BJ (cell line): ENCODE results near the gene ATP5PD. TPM values are rescaled to one million over a fixed set of nuclear protein-coding genes. Genes with fewer than 3 reads are reported as not detected.

Experiments used
- CTCF ChIA-PET: fragments of 350-600 bp; formaldehyde crosslinking; extraction: SDS; loops from one replicate; lab custom pipeline; 2021; ENCODE audit warnings: antibody characterized with exemption, inconsistent platforms; lab: Yijun Ruan, JAX
- POLR2A ChIA-PET: fragments of 300-600 bp; sonication (Branson Sonifier 250); formaldehyde crosslinking; extraction: SDS; loops from one replicate; lab custom pipeline; 2021; ENCODE audit warnings: antibody characterized with exemption; lab: Charles Lee
- DNase-seq: peaks from one replicate; pipeline ENCODE4 v3.0.0-alpha.2; 2011; ENCODE audit warnings: low read depth
- H3K27me3 ChIP-seq: 2 replicates; pipeline ENCODE4 v1.6.0; 2011; ENCODE audit warnings: low read length; ENCODE audit not compliant: control insufficient read depth, insufficient read depth
- H3K36me3 ChIP-seq: 2 replicates; pipeline ENCODE4 v1.5.1; 2011; ENCODE audit warnings: low read length; ENCODE audit not compliant: control insufficient read depth, insufficient read depth
- H3K4me3 ChIP-seq: 2 replicates; pipeline ENCODE4 v1.5.1; 2011; ENCODE audit warnings: low read depth, mild to moderate bottlenecking, control low read depth, low read length
- polyA plus RNA-seq: library from polyadenylated mRNA; depleted of rRNA; stranded (reverse); fragments of >200 nt; gene quantifications from 2 replicates; pipeline ENCODE4 v1.2.3, GENCODE V29; 2011; rRNA removed
- small RNA-seq: library from RNA; depleted of rRNA; stranded (forward); fragments of <200 nt; gene quantifications from one replicate; pipeline ENCODE3, GENCODE V24; 2012; ENCODE audit warnings: low replicate concordance, low read depth; ENCODE audit not compliant: insufficient read length
- TF ChIP-seq, protein P1 (sequence below): IDR thresholded peaks from 2 replicates; pipeline ENCODE4 v1.5.1; 2011; ENCODE audit warnings: low read depth, mild to moderate bottlenecking, control low read depth, inconsistent platforms, low read length, moderate library complexity; ENCODE audit not compliant: insufficient read depth

The ATP5PD gene
- polyA plus RNA-seq, 1 experiment, result 160 TPM

- ChIA-PET CTCF (interaction anchor here (1.0 to 1.2 kb wide), 2 partner anchors 20 to 32 kb away, joined by 3 read pairs; partner anchors contain the start of gene MRPL58), POLR2A (no interaction called here)
- DNase-seq, result no peak
- no peak overlapping the region for H3K4me3 ChIP-seq
- no peaks in the 10 kb centered on the region for H3K27me3 ChIP-seq
- TF ChIP-seq, protein P1, sequence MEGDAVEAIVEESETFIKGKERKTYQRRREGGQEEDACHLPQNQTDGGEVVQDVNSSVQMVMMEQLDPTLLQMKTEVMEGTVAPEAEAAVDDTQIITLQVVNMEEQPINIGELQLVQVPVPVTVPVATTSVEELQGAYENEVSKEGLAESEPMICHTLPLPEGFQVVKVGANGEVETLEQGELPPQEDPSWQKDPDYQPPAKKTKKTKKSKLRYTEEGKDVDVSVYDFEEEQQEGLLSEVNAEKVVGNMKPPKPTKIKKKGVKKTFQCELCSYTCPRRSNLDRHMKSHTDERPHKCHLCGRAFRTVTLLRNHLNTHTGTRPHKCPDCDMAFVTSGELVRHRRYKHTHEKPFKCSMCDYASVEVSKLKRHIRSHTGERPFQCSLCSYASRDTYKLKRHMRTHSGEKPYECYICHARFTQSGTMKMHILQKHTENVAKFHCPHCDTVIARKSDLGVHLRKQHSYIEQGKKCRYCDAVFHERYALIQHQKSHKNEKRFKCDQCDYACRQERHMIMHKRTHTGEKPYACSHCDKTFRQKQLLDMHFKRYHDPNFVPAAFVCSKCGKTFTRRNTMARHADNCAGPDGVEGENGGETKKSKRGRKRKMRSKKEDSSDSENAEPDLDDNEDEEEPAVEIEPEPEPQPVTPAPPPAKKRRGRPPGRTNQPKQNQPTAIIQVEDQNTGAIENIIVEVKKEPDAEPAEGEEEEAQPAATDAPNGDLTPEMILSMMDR, result no peak
- H3K36me3 ChIP-seq, result no peaks in the 10 kb centered on the region; the same call in 1 of the 2 replicates
Observed at GRCh38 chr17:74992223-74992622, 54.5 kb downstream of the ATP5PD start.

DNA sequence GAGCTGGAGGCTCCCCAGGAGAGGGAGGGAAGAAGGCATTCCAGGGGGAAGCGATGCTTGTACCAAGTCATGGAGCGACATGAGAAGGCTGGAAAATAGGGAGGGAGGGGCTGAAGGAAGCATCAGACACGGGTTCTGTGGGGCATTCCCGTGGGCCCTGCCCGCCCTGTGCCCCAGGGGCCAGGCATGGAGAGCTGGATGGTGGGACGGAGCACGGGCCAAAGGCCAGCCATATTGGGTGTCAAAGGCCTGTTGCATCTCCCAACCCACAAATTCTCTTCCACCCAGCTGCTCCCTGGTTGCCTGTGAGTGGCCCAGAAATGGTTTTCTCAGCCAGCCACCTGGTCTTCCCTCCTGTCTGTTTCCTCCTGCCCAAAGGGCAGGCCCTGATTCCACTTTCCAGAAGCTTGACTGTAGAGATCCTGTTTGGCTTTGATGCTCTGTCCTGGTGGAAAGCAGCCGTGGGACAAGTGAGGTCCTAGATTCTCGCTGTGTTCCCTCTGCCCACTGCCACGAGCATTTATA is 56.1 kb downstream of the ATP5PD start:
- H3K4me3 ChIP-seq, result no peak overlapping the region
- H3K36me3 ChIP-seq, result no peaks in the 10 kb centered on the region; the same call in 1 of the 2 replicates
- ChIA-PET POLR2A (no interaction called here), CTCF (no interaction called here)
- TF ChIP-seq, protein P1, result no peak
- H3K27me3 ChIP-seq, result no peaks in the 10 kb centered on the region
- no peak for DNase-seq

Small RNA genes within 50 kb of the gene (small RNA-seq; reads per million reads assigned to genes)
- gene AC111186.1 (not detected), gene RF00019 (not detected), gene RN7SL573P (not detected), gene RNU6-362P (not detected)

Other genes starting within 250 kb of the ATP5PD start
- gene GRIN2C, start 187.1 kb downstream of the ATP5PD start, polyA plus RNA-seq, result 0.04 TPM in 1 of 2 replicates, not detected in the other
- gene FDXR, start 174.0 kb downstream of the ATP5PD start, polyA plus RNA-seq, result 20.2 and 38.0 TPM in 2 replicates
- gene FADS6, start 153.3 kb downstream of the ATP5PD start, polyA plus RNA-seq, result not detected in 2 replicates
- not detected in 2 replicates for gene USH1G, start 123.7 kb downstream of the ATP5PD start, polyA plus RNA-seq
- not detected in 2 replicates for gene OTOP2, start 122.7 kb downstream of the ATP5PD start, polyA plus RNA-seq
- not detected in 2 replicates for gene OTOP3, start 111.1 kb downstream of the ATP5PD start, polyA plus RNA-seq
- 1.7 and 1.8 TPM in 2 replicates for gene HID1, start 74.2 kb downstream of the ATP5PD start, polyA plus RNA-seq
- gene CDR2L, start 59.3 kb downstream of the ATP5PD start, polyA plus RNA-seq, result 12.5 and 19.6 TPM in 2 replicates
- 44.2 and 50.8 TPM in 2 replicates for gene MRPL58, start 34.3 kb downstream of the ATP5PD start, polyA plus RNA-seq
- 23.5 and 28.0 TPM in 2 replicates for gene KCTD2, start 256 bp upstream of the ATP5PD start, polyA plus RNA-seq
- gene SLC16A5, start 41.0 kb upstream of the ATP5PD start, polyA plus RNA-seq, result 8.7 and 18.3 TPM in 2 replicates
- 5.7 and 6.9 TPM in 2 replicates for gene ARMC7, start 63.0 kb upstream of the ATP5PD start, polyA plus RNA-seq
- gene NT5C, start 84.8 kb upstream of the ATP5PD start, polyA plus RNA-seq, result 38.3 and 61.8 TPM in 2 replicates
- 65.5 and 111 TPM in 2 replicates for gene JPT1, start 107.5 kb upstream of the ATP5PD start, polyA plus RNA-seq
- gene SUMO2, start 136.0 kb upstream of the ATP5PD start, polyA plus RNA-seq, result 131 and 304 TPM in 2 replicates
- 45.4 and 74.1 TPM in 2 replicates for gene NUP85, start 158.7 kb upstream of the ATP5PD start, polyA plus RNA-seq
- 18.7 and 27.6 TPM in 2 replicates for gene GGA3, start 214.6 kb upstream of the ATP5PD start, polyA plus RNA-seq
- gene MRPS7, start 214.9 kb upstream of the ATP5PD start, polyA plus RNA-seq, result 66.3 and 69.1 TPM in 2 replicates
- 20.2 and 29.0 TPM in 2 replicates for gene MIF4GD, start 224.3 kb upstream of the ATP5PD start, polyA plus RNA-seq
- gene SLC25A19, start 242.5 kb upstream of the ATP5PD start, polyA plus RNA-seq, result 8.3 and 12.0 TPM in 2 replicates